NB4 (cell line): ENCODE measurements around the gene GDPD3.

ENCODE experiments used
- CTCF ChIP-seq: IDR thresholded peaks from one replicate; pipeline ENCODE4 v1.5.1; 2012; ENCODE audit warnings: low read depth, low read length
- MAX ChIP-seq: IDR thresholded peaks from 2 replicates; pipeline ENCODE4 v1.6.1; 2011; ENCODE audit warnings: low read depth, low read length
- MYC ChIP-seq: IDR thresholded peaks from 2 replicates; pipeline ENCODE4 v1.6.1; 2011; ENCODE audit warnings: low read depth, low read length
- POLR2A ChIP-seq: IDR thresholded peaks from 2 replicates; pipeline ENCODE4 v1.6.1; 2011; ENCODE audit warnings: mild to moderate bottlenecking; ENCODE audit not compliant: insufficient read length; ENCODE audit errors: extremely low read depth

- no peak for TF ChIP-seq MAX
- no peak for TF ChIP-seq CTCF
- TF ChIP-seq POLR2A = no peak
- no peak for TF ChIP-seq MYC
Measured at GRCh38 chr16:30087181-30087898, 26.0 kb downstream of the GDPD3 start.
